Regular cardiac myocyte (primary cell): ENCODE results near the gene KIF1B. TPM values are rescaled to one million over a fixed set of nuclear protein-coding genes. Genes with fewer than 3 reads are reported as not detected.

ENCODE experiments used
- total RNA-seq: library from RNA; depleted of rRNA; stranded (reverse); fragments of >200 nt; gene quantifications from 2 replicates; pipeline ENCODE4 v1.2.3, GENCODE V29; 2014

Gene KIF1B
- 25.1 and 26.5 TPM in 2 replicates for total RNA-seq

GRCh38 chr1:10209905-10210810, at the start of gene KIF1B:
KIF1B (plus strand) TSS chr1:10210570; CDS start chr1:10232329, 21,759 bp downstream.

GRCh38 chr1:10398734-10399443, 188.5 kb downstream of the KIF1B start, which contains the start of gene PGD:
PGD (plus strand) TSS chr1:10399064; CDS start chr1:10399118, 54 bp downstream.

GRCh38 chr1:10430216-10431069, 220.1 kb downstream of the KIF1B start, which contains the start of gene CENPS:
CENPS (plus strand) TSS chr1:10430433; CDS start chr1:10430518, 85 bp downstream.

Other genes with a start within 250 kb of the KIF1B start
- gene RBP7, start 213.3 kb upstream of the KIF1B start, total RNA-seq = not detected in 2 replicates
- 19.4 and 21.5 TPM in 2 replicates for gene UBE4B, start 177.6 kb upstream of the KIF1B start, total RNA-seq
- gene PGD, start 188.5 kb downstream of the KIF1B start, total RNA-seq = 45.4 and 140 TPM in 2 replicates
- gene CENPS, start 219.9 kb downstream of the KIF1B start, total RNA-seq = 9.9 and 25.3 TPM in 2 replicates
- gene CORT, start 239.5 kb downstream of the KIF1B start, total RNA-seq = not detected in 2 replicates